Activated naive CD4-positive, alpha-beta T cell treated with anti-CD3 and anti-CD28 coated beads for 36 hours (primary cell): ENCODE results near the gene DOP1B. TPM values are rescaled to one million over a fixed set of nuclear protein-coding genes. Genes with fewer than 3 reads are reported as not detected.
"Not testable (repeated sequence)": the region's sequence is repeated elsewhere in the genome, so short reads cannot be mapped to it uniquely, and the experiment has no call there.

Experiments
- CTCF ChIA-PET: fragments of 350-600 bp; sonication (Branson Sonifier 250); formaldehyde crosslinking; loops from one replicate; lab custom pipeline; 2021; ENCODE audit warnings: antibody characterized with exemption; lab: Charles Lee
- DNase-seq: peaks from one replicate; pipeline ENCODE4 v3.0.0-alpha.2; 2020
- H3K27ac Mint-ChIP-seq: one replicate; pipeline ENCODE4 v1.8.0; 2021; ENCODE audit warnings: mild to moderate bottlenecking, mixed read lengths
- H3K27me3 Mint-ChIP-seq: one replicate; pipeline ENCODE4 v1.8.0; 2021; ENCODE audit warnings: low read depth, mixed read lengths
- H3K36me3 Mint-ChIP-seq: one replicate; pipeline ENCODE4 v1.8.0; 2021; ENCODE audit warnings: low read depth, mixed read lengths
- H3K4me1 Mint-ChIP-seq: one replicate; pipeline ENCODE4 v1.8.0; 2021; ENCODE audit warnings: low read depth, mixed read lengths
- H3K4me3 Mint-ChIP-seq: one replicate; pipeline ENCODE4 v1.8.0; 2021; ENCODE audit warnings: mild to moderate bottlenecking, moderate library complexity, mixed read lengths
- H3K9me3 Mint-ChIP-seq: one replicate; pipeline ENCODE4 v1.8.0; 2021; ENCODE audit warnings: mixed read lengths
- intact Hi-C: fragments of 100-400 bp; cut with micrococcal nuclease; formaldehyde crosslinking; loops from one replicate; pipeline ENCODE4 v1.15.1; 2023
- total RNA-seq, 2 experiments: library from RNA; stranded (reverse); gene quantifications; one replicate each; pipeline ENCODE4 v1.2.3, GENCODE V29; 2021

DOP1B gene
- total RNA-seq, 2 experiments from 2014 or later, result 16.4 to 19.6 TPM

GRCh38 chr21:36195613-36196012, 39.0 kb downstream of the DOP1B start:
- CTCF ChIA-PET, result interaction anchor here (0.6 kb wide), 1 partner anchor 47 kb away, joined by 4 read pairs; no protein-coding TSS in a partner anchor
- intact Hi-C loops, result no loop called here
- no peak overlapping the region for H3K4me3 Mint-ChIP-seq

GRCh38 chr21:36199021-36199420, 42.4 kb downstream of the DOP1B start:
- intact Hi-C loops, result no loop called here
- H3K27ac Mint-ChIP-seq, result no peak overlapping the region
- CTCF ChIA-PET, result interaction anchor here (0.7 to 0.9 kb wide), 2 partner anchors 11 to 25 kb away, joined by 3 to 4 read pairs; no protein-coding TSS in a partner anchor
- H3K36me3 Mint-ChIP-seq, result peaks cover 12% of the 10 kb centered on the region
- H3K27me3 Mint-ChIP-seq, result no peaks in the 10 kb centered on the region
- no peak for DNase-seq
- H3K4me3 Mint-ChIP-seq, result no peak overlapping the region
- peaks cover 15% of the 10 kb centered on the region for H3K4me1 Mint-ChIP-seq
- H3K9me3 Mint-ChIP-seq, result no peaks in the 10 kb centered on the region

More at GRCh38 chr21:36195613-36196012, 39.0 kb downstream of the DOP1B start:
- Mint-ChIP-seq H3K4me1 (no peaks in the 10 kb centered on the region), H3K9me3 (no peaks in the 10 kb centered on the region), H3K27me3 (no peaks in the 10 kb centered on the region), H3K36me3 (peaks cover 10% of the 10 kb centered on the region), H3K27ac (no peak overlapping the region)
- DNase-seq, result no peak

- H3K9me3 Mint-ChIP-seq, intact Hi-C loops, DNase-seq, H3K27ac Mint-ChIP-seq, CTCF ChIA-PET, H3K4me3 Mint-ChIP-seq, H3K27me3 Mint-ChIP-seq: not testable (repeated sequence)
- H3K4me1 Mint-ChIP-seq, result peaks cover 17% of the 10 kb centered on the region
- H3K36me3 Mint-ChIP-seq, result peaks cover 12% of the 10 kb centered on the region
Observed at GRCh38 chr21:36199575-36199974, 43.0 kb downstream of the DOP1B start.

GRCh38 chr21:36200081-36200561, 43.5 kb downstream of the DOP1B start:
- Mint-ChIP-seq H3K4me1 (peaks cover 17% of the 10 kb centered on the region), H3K27me3 (no peaks in the 10 kb centered on the region), H3K9me3 (no peaks in the 10 kb centered on the region), H3K36me3 (peaks cover 12% of the 10 kb centered on the region), H3K27ac (no peak overlapping the region), H3K4me3 (no peak overlapping the region)
- CTCF ChIA-PET, result interaction anchor here (1.1 kb wide), 1 partner anchor 10 kb away, joined by 3 read pairs; no protein-coding TSS in a partner anchor
- DNase-seq, result no peak
- intact Hi-C loops, result no loop called here

GRCh38 chr21:36202726-36203602, 46.3 kb downstream of the DOP1B start:
- no peak for DNase-seq
- Mint-ChIP-seq H3K9me3 (no peaks in the 10 kb centered on the region), H3K36me3 (peaks cover 14% of the 10 kb centered on the region), H3K4me3 (no peak overlapping the region), H3K27ac (no peak overlapping the region), H3K27me3 (no peaks in the 10 kb centered on the region), H3K4me1 (peaks cover 22% of the 10 kb centered on the region)
- intact Hi-C loops, result no loop called here
- CTCF ChIA-PET, result interaction anchor here (0.6 to 2.3 kb wide), 4 partner anchors 14 to 131 kb away, joined by 3 to 8 read pairs (median 4); no protein-coding TSS in a partner anchor

- intact Hi-C loops, result no loop called here
- Mint-ChIP-seq H3K36me3 (peaks cover 14% of the 10 kb centered on the region), H3K9me3 (no peaks in the 10 kb centered on the region), H3K4me3 (no peak overlapping the region), H3K27ac (peak overlapping the region; percentile 9), H3K4me1 (peaks cover 22% of the 10 kb centered on the region), H3K27me3 (no peaks in the 10 kb centered on the region)
- CTCF ChIA-PET, result interaction anchor here (0.6 to 2.3 kb wide), 3 partner anchors 14 to 129 kb away, joined by 3 to 8 read pairs (median 4); no protein-coding TSS in a partner anchor
- peak; percentile 79 for DNase-seq
Observed at GRCh38 chr21:36203603-36203889, 46.9 kb downstream of the DOP1B start.

- H3K36me3 Mint-ChIP-seq, result peaks cover 9% of the 10 kb centered on the region
- intact Hi-C loops, result no loop called here
- H3K9me3 Mint-ChIP-seq, result no peaks in the 10 kb centered on the region
- H3K4me3 Mint-ChIP-seq, result no peak overlapping the region
- DNase-seq, result no peak
- CTCF ChIA-PET, result interaction anchor here (1.1 to 1.9 kb wide), 2 partner anchors 63 to 147 kb away, joined by 3 to 4 read pairs; no protein-coding TSS in a partner anchor
- no peaks in the 10 kb centered on the region for H3K27me3 Mint-ChIP-seq
- no peak overlapping the region for H3K27ac Mint-ChIP-seq
- H3K4me1 Mint-ChIP-seq, result peaks cover 28% of the 10 kb centered on the region
Observed at GRCh38 chr21:36204980-36205379, 48.4 kb downstream of the DOP1B start.

GRCh38 chr21:36205962-36206361, 49.3 kb downstream of the DOP1B start:
- DNase-seq, result no peak
- Mint-ChIP-seq H3K9me3 (no peaks in the 10 kb centered on the region), H3K27ac (no peak overlapping the region), H3K36me3 (peaks cover 7% of the 10 kb centered on the region), H3K4me1 (peaks cover 29% of the 10 kb centered on the region), H3K27me3 (no peaks in the 10 kb centered on the region), H3K4me3 (no peak overlapping the region)
- CTCF ChIA-PET, result interaction anchor here (1.9 kb wide), 1 partner anchor 64 kb away, joined by 4 read pairs; no protein-coding TSS in a partner anchor
- intact Hi-C loops, result no loop called here

Other genes starting within 250 kb of the DOP1B start
- gene SETD4, start 96.3 kb upstream of the DOP1B start, total RNA-seq, result 10 to 100 TPM; 14.8 to 15.2 TPM
- 10 to 100 TPM; 27.7 to 30.4 TPM for gene CBR1, start 86.8 kb upstream of the DOP1B start, total RNA-seq
- gene CBR3, start 21.7 kb upstream of the DOP1B start, total RNA-seq, result 10 to 100 TPM; 13.3 to 13.7 TPM
- 10 to 100 TPM; 26.7 to 28.6 TPM for gene MORC3, start 163.4 kb downstream of the DOP1B start, total RNA-seq
- 10 to 100 TPM; 30.5 to 31.9 TPM for gene CHAF1B, start 228.6 kb downstream of the DOP1B start, total RNA-seq